Body of pancreas (tissue), 4 donors: Measurements from ENCODE around the gene SOD1. TPM values are rescaled to one million over a fixed set of nuclear protein-coding genes. Genes with fewer than 3 reads are reported as not detected.
A peak's percentile ranks its signal among the peaks of the same experiment; 100 is the strongest.
"Not testable (repeated sequence)": the region's sequence is repeated elsewhere in the genome, so short reads cannot be mapped to it uniquely, and the experiment has no call there.

Experiments
- ATAC-seq: fragments of 150-250 bp; one replicate; pipeline ENCODE4 v1.9.1; 2016
- DNase-seq, 4 donors: peaks; one replicate each; pipeline ENCODE4 v3.0.0-alpha.2; 2019
- H3K27ac ChIP-seq, 4 donors: fragments of 200-600 bp; sonication (generic); 1 replicate in 3 of 4; 2 replicates in 1 of 4; pipeline versions ENCODE4 v1.5.1 to v1.6.1; 2016 to 2019; ENCODE audit warnings: mild to moderate bottlenecking in 1 of 4, mixed read lengths in 1 of 4, moderate library complexity in 1 of 4
- H3K27me3 ChIP-seq, 2 donors: fragments of 200-600 bp; sonication (generic); one replicate each; pipeline ENCODE4 v1.6.0; 2016; ENCODE audit warnings: mild to moderate bottlenecking in 1 of 2
- H3K36me3 ChIP-seq, 2 donors: fragments of 200-600 bp; sonication (generic); replicated peaks in 1 of 2; 2 replicates each; pipeline ENCODE4 v1.5.1; 2016; ENCODE audit warnings: low read depth in 2 of 2; ENCODE audit not compliant: insufficient read depth in 1 of 2
- H3K4me1 ChIP-seq: fragments of 200-600 bp; sonication (generic); one replicate; pipeline ENCODE4 v1.6.0; 2016
- H3K4me3 ChIP-seq, 2 donors: fragments of 200-600 bp; sonication (generic); 1 replicate in 1 of 2; 2 replicates in 1 of 2; pipeline ENCODE4 v1.5.1; 2016 to 2019
- H3K9me3 ChIP-seq, 3 donors: fragments of 200-600 bp; sonication (generic); 1 replicate in 2 of 3; 2 replicates in 1 of 3; pipeline ENCODE4 v1.5.1; 2016
- POLR2A ChIP-seq, 3 donors: fragments of 450-650 bp; IDR thresholded peaks; one replicate each; pipeline ENCODE4 v1.6.1; 2016; ENCODE audit warnings: antibody characterized with exemption in 3 of 3, mild to moderate bottlenecking in 2 of 3
- WGBS, 2 donors: methylation state at CpG; one replicate each; pipeline ENCODE4 v1.1.5; 2017; 5-methylcytosine and 5-hydroxymethylcytosine counted together
- intact Hi-C: fragments of 100-400 bp; cut with DNase I; formaldehyde crosslinking; loops from one replicate; pipeline ENCODE4 v1.15.1; 2023
- total RNA-seq, 2 donors: library from RNA; depleted of rRNA; stranded (reverse); fragments of >200 nt; gene quantifications; one replicate each; pipeline ENCODE4 v1.1.0, GENCODE V29; 2016
- TF ChIP-seq, protein P1 (sequence below), 7 experiments: fragments of 450-650 bp in 4 of 7; fragments of 200-600 bp in 3 of 7; sonication (generic) in 3 of 7; IDR thresholded peaks; one replicate each; pipeline ENCODE4 v1.5.1; 2016 to 2019; ENCODE audit warnings: antibody characterized with exemption in 7 of 7

SOD1 gene
- total RNA-seq, 2 donors from 2014 or later, result 77.6 to 84.7 TPM

DNA sequence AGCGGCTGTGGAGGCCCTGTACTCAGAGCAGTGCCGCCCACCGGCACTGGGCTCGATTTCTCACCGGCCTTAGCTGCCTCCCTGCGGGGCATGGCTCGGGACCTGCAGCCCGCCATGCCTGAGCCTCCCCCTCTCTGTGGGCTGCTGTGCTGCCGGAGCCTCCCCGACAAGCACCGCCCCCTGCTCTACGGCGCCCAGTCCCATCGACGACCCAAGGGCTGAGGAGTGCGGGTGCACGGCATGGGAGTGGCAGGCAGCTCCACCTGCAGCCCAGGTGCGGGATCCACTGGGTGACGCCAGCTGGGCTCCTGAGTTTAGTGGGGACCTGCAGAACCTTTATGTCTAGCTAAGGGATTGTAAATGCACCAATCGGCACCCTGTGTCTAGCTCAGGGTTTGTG, 5.2 kb upstream of the SOD1 start:
- Histone ChIP-seq H3K27me3 (no peaks in the 10 kb centered on the region), H3K4me3 (no peak overlapping the region), H3K4me1 (peaks cover 4% of the 10 kb centered on the region), H3K27ac (no peak overlapping the region), H3K36me3 (no peaks in the 10 kb centered on the region), H3K9me3 (no peaks in the 10 kb centered on the region)
- intact Hi-C loops, result no loop called here
- no peak for ATAC-seq
- WGBS, 2 donors, result 93 to 97% methylated on average over 13 to 15 of the region's 20 CpGs
- DNase-seq, result no peak
- no peak for TF ChIP-seq POLR2A (IDR thresholded peaks at IDR 0.05)
- TF ChIP-seq, protein P1, sequence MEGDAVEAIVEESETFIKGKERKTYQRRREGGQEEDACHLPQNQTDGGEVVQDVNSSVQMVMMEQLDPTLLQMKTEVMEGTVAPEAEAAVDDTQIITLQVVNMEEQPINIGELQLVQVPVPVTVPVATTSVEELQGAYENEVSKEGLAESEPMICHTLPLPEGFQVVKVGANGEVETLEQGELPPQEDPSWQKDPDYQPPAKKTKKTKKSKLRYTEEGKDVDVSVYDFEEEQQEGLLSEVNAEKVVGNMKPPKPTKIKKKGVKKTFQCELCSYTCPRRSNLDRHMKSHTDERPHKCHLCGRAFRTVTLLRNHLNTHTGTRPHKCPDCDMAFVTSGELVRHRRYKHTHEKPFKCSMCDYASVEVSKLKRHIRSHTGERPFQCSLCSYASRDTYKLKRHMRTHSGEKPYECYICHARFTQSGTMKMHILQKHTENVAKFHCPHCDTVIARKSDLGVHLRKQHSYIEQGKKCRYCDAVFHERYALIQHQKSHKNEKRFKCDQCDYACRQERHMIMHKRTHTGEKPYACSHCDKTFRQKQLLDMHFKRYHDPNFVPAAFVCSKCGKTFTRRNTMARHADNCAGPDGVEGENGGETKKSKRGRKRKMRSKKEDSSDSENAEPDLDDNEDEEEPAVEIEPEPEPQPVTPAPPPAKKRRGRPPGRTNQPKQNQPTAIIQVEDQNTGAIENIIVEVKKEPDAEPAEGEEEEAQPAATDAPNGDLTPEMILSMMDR (IDR thresholded peaks at IDR 0.05), result no peak

DNA sequence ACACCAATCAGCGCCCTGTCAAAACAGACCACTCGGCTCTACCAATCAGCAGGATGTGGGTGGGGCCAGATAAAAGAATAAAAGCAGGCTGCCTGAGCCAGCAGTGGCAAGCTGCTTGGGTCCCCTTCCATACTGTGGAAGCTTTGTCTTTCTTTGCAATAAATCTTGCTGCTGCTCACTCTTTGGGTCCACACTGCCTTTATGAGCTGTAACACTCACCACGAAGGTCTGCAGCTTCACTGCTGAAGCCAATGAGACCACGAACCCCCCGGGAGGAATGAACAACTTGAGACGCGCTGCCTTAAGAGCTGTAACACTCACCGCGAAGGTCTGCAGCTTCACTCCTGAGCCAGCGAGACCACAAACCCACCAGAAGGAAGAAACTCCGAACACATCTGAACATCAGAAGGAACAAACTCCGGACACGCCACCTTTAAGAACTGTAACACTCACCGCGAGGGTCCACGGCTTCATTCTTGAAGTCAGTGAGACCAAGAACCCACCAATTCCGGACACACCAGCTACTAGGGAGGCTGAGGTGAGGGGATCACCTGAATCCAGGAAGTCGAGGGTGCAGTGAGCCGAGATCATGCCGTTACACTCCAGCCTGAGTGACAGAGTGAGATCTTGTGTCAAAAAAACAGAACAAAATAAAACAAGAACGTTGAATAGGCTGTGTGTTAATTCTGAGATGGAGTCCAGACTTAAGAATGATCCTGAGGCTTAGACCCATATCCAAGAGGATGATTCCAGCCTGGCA, 4.5 kb upstream of the SOD1 start:
- intact Hi-C loops, H3K36me3 ChIP-seq, H3K9me3 ChIP-seq, ATAC-seq, H3K4me1 ChIP-seq, DNase-seq, H3K27ac ChIP-seq, H3K27me3 ChIP-seq, H3K4me3 ChIP-seq: not testable (repeated sequence)
- 73 to 79% methylated on average over 16 to 21 of the region's 21 CpGs for WGBS, 2 donors

- WGBS, 2 donors, result 87 to 89% methylated on average over 13 of the region's 13 CpGs
- DNase-seq (no peak), ATAC-seq (no peak)
- Histone ChIP-seq H3K36me3 (no peaks in the 10 kb centered on the region), H3K9me3 (no peaks in the 10 kb centered on the region), H3K27ac (no peak overlapping the region), H3K4me1 (peaks cover 17% of the 10 kb centered on the region), H3K4me3 (no peak overlapping the region), H3K27me3 (no peaks in the 10 kb centered on the region)
- intact Hi-C loops, result no loop called here
- TF ChIP-seq, protein P1 (IDR thresholded peaks at IDR 0.05), result no peak
- TF ChIP-seq POLR2A (IDR thresholded peaks at IDR 0.05), result no peak
These were observed 3.0 kb upstream of the SOD1 start for GRCh38 chr21:31656199-31657095.

GRCh38 chr21:31658053-31658452, 1.4 kb upstream of the SOD1 start:
- Histone ChIP-seq H3K9me3 (no peaks in the 10 kb centered on the region), H3K27ac (no peak overlapping the region), H3K4me3 (no peak overlapping the region), H3K36me3 (no peaks in the 10 kb centered on the region), H3K27me3 (no peaks in the 10 kb centered on the region), H3K4me1 (peaks cover 23% of the 10 kb centered on the region)
- TF ChIP-seq POLR2A (IDR thresholded peaks at IDR 0.05), result no peak
- TF ChIP-seq, protein P1 (IDR thresholded peaks at IDR 0.05), result no peak
- no peak for ATAC-seq
- WGBS, 2 donors, result 67 to 70% methylated on average over 9 of the region's 9 CpGs
- intact Hi-C loops, result no loop called here
- no peak for DNase-seq

GRCh38 chr21:31659286-31659535, 282 bp upstream of the SOD1 start:
- no peaks in the 10 kb centered on the region for H3K27me3 ChIP-seq
- peak; percentile 28 for ATAC-seq
- 0% methylated on average over 14 to 18 of the region's 18 CpGs for WGBS, 2 donors
- H3K36me3 ChIP-seq, result no peaks in the 10 kb centered on the region
- H3K4me1 ChIP-seq, result peaks cover 23% of the 10 kb centered on the region
- peak overlapping the region in 1 of 2 donors; percentile 47 for H3K4me3 ChIP-seq
- no peaks in the 10 kb centered on the region for H3K9me3 ChIP-seq
- TF ChIP-seq, protein P1 (IDR thresholded peaks at IDR 0.05), result peak in 1 of 7 experiments; percentile 8
- no peak for TF ChIP-seq POLR2A (IDR thresholded peaks at IDR 0.05)
- H3K27ac ChIP-seq, result peak overlapping the region in 3 of 4 donors; percentile 85 to 92 (median 86)
- intact Hi-C loops, result no loop called here
- no peak for DNase-seq
